SKM-1 treated with dmso at 0.1 percent for 144 hours (cell line): ENCODE data around the gene ATF1.
"Not testable (repeated sequence)": the region's sequence is repeated elsewhere in the genome, so short reads cannot be mapped to it uniquely, and the experiment has no call there.

Experiments used
- DNase-seq: peaks from one replicate; lab custom pipeline; 2025; ENCODE audit not compliant: unreplicated experiment; lab: John Stamatoyannopoulos, UW

The ATF1 gene

DNA sequence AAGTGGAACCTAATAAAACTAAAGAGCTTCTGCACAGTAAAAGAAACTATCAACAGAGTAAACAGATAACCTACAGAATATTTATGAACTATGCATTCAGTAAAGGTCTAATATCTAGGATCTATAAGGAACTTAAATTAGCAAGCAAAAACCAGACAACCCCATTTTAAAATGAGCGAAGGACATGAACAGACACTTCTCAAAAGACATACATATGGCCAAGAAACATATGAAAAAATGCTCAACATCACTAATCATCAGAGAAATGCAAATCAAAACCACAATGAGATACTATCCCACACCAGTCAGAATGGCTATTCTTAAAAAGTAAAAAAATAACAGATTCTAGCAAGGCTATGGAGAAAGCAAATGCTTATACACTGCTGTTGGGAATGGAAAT, 91.3 kb downstream of the ATF1 start:
- not testable (repeated sequence) for DNase-seq

GRCh38 chr12:50855679-50856078, 91.8 kb downstream of the ATF1 start:
- not testable (repeated sequence) for DNase-seq

DNA sequence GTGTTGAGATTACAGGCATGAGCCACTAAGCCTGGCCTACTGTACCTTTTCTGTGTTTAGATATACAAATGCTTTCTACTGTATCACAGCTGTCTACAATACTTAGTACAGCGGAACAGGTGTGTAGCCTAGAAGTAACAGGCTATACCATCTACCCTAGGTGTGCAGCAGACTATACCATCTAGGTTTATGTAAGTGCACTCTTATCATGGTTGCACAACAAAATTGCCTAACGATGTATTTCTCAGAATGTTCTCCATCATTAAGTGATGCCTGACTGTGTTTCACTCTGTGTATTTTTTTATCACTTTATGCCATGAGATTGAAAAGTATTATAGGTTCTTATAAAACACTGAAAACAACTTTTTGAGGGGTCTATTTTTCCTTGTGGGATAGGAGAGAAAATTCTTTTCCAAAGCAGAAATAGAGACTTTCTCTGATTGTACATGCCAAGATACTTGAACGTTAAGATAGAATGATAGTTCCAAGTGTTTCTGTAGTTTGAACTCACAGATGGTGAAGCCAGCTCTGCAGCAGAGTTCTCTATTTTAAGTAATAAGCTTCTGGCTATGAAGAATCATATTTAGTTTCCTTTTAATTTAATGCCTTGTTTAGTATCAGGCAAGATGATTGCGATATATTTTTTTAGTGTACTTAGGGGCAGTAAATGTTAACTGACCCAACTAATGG, 95.9 kb downstream of the ATF1 start:
- no peak for DNase-seq

DNA sequence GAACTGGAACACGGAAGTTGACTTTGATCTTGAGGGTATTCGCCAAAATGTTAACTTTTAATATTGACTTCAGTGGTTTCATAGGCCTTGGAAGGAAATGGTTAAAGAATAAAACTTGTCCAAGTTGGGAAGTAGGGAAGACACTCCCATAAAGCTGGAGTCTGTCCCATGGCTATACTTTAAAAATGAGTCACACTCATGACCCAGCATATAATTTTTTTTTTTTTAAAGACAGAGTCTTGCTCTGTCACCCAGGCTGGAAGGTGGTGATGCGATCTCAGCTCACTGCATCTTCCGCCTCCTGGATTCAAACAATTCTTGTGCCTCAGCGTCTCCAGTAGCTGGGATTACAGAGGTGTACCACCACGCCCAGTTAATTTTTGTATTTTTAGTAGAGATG, 98.4 kb downstream of the ATF1 start:
- DNase-seq: no peak

DNA sequence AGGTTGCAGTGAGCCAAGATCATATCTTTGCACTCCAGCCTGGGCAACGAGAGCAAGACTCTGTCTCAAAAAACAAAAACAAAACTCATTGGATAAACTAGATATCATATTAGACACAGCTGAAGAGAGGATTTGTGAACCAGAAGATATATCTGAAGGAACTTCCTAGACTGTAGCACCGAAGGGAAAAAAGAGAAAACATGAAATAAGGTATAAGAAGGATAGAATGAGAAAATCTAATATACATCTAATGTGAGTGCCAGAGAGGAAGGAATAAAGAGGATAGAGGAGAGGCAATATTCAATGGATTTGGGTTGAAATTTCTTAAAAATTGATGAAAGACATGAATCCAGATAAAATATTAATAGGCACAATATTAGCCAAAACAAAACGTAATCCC, 101.4 kb downstream of the ATF1 start:
- no peak for DNase-seq

DNA sequence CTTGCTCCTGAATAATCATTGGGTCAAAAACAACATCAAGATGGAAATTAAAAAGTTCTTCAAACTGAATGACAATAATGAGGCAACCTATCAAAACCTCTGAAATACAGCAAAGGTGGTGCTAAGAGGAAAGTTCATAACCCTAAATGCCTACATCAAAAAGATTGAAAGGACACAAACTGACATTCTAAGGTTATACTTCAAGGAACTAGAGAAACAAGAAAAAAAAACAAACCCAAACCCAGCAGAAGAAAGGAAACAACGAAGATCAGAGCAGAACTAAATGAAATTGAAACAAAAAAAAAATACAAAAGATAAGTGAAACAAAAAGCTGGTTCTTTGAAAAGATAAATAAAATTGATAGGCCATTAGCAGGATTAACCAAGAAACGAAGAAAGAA, 105.0 kb downstream of the ATF1 start:
- DNase-seq: not testable (repeated sequence)
